Embryonic facial prominence (tissue), 1 donor: ENCODE data around the gene GPR62.
"Not testable (repeated sequence)": the region's sequence is repeated elsewhere in the genome, so short reads cannot be mapped to it uniquely, and the experiment has no call there.

Source experiments
- DNase-seq: peaks from one replicate; pipeline ENCODE4 v3.0.0-alpha.2; 2016; ENCODE audit errors: extremely low spot score

GPR62 gene

GRCh38 chr3:51970606-51971300 lies 15.6 kb downstream of the GPR62 start:
- no peak for DNase-seq

GRCh38 chr3:51971350-51971749 lies 16.2 kb downstream of the GPR62 start:
- DNase-seq, result no peak

GRCh38 chr3:51974277-51974962 lies 19.2 kb downstream of the GPR62 start:
- DNase-seq, result no peak

GRCh38 chr3:51974963-51975851 lies 20.0 kb downstream of the GPR62 start, which contains the start of gene ABHD14A:
Gene ABHD14A, plus strand, starts transcription at chr3:51975064. Its CDS starts 72 bp downstream, at chr3:51975136.
- no peak for DNase-seq

GRCh38 chr3:51975852-51976549 lies 20.8 kb downstream of the GPR62 start:
- DNase-seq, result no peak

- no peak for DNase-seq
These were observed 22.4 kb downstream of the GPR62 start for GRCh38 chr3:51977446-51978142.

GRCh38 chr3:51978143-51978502 lies 22.9 kb downstream of the GPR62 start:
- DNase-seq, result no peak

- no peak for DNase-seq
These were observed 25.1 kb downstream of the GPR62 start for GRCh38 chr3:51980253-51980652.

GRCh38 chr3:51982352-51982837 lies 27.2 kb downstream of the GPR62 start:
- DNase-seq, result no peak

- no peak for DNase-seq
These were observed 27.8 kb downstream of the GPR62 start, which contains the start of gene ACY1 for GRCh38 chr3:51982838-51983577. Gene ACY1, plus strand, starts transcription at chr3:51983535. Its CDS starts 530 bp downstream, at chr3:51984065.

- no peak for DNase-seq
These were observed 28.5 kb downstream of the GPR62 start for GRCh38 chr3:51983578-51984268.

GRCh38 chr3:51984269-51984647 lies 29.1 kb downstream of the GPR62 start:
- no peak for DNase-seq

GRCh38 chr3:51985063-51985462 lies 29.9 kb downstream of the GPR62 start:
- no peak for DNase-seq

- DNase-seq, result no peak
These were observed 31.1 kb downstream of the GPR62 start for GRCh38 chr3:51986010-51986947.

- no peak for DNase-seq
These were observed 32.4 kb downstream of the GPR62 start for GRCh38 chr3:51987568-51987967.

GRCh38 chr3:51988286-51989146 lies 33.3 kb downstream of the GPR62 start:
- DNase-seq, result no peak

GRCh38 chr3:51990501-51990971 lies 35.4 kb downstream of the GPR62 start:
- not testable (repeated sequence) for DNase-seq
